ENCODE measurements around the gene CTNND2. TPM values are rescaled to one million over a fixed set of nuclear protein-coding genes. Genes with fewer than 3 reads are reported as not detected.

Gene CTNND2
- total RNA-seq, 3 donors from 2014 or later (not counting 1 experiment from before 2014, with no cell fraction given): not detected

DNA sequence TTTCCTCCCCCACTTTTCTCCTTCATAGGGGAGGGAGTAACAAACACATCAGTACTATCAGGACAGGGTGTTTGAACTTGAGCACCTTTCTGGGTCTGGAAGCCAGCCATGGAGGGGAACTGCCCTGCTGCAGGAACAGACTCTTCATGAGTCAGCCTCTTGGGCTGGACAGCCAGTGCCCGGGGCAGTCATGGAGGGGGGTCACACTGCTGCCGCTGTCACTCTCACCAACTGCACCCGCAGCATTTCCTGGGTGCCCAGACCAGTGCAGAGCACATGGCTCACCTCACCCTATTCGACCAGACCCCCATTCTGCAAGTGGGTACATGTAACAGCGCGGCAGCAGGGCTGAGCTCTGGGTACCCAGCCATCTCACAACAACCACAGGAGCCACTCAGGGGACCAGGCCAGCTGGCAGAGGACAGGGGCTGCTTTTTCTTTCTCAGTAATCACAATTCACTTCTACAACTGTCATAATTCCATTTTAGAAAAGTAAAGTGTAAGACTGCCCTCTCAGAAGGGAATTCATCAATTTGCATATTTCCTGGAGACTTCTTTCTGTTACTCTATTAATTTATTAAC, 118.4 kb downstream of the CTNND2 start:
- H3K9me3 ChIP-seq (ENCODE audit: control insufficient read depth, insufficient read depth, low read length): no peaks in the 10 kb centered on the region
- Mint-ChIP-seq H3K4me1 (no peaks in the 10 kb centered on the region), H3K27ac (no peak overlapping the region), H3K9me3 (no peaks in the 10 kb centered on the region), H3K36me3 (no peaks in the 10 kb centered on the region), H3K4me3 (no peak overlapping the region), H3K27me3 (ENCODE audit: low read depth in 2 of 2) (no peaks in the 10 kb centered on the region)
- H3K27me3 ChIP-seq (ENCODE audit: control insufficient read depth, insufficient read depth, low read length): no peaks in the 10 kb centered on the region
- DNase-seq: no peak
- no peaks in the 10 kb centered on the region for H3K4me1 ChIP-seq (ENCODE audit: control insufficient read depth, insufficient read depth, low read length)
- no peak overlapping the region for H3K4me3 ChIP-seq (ENCODE audit: low read length)
- 88% methylated on average over 6 of the region's 6 CpGs for WGBS (ENCODE audit: insufficient coverage)
- intact Hi-C loops (cut with micrococcal nuclease): no loop called here
- TF ChIP-seq, protein P1, sequence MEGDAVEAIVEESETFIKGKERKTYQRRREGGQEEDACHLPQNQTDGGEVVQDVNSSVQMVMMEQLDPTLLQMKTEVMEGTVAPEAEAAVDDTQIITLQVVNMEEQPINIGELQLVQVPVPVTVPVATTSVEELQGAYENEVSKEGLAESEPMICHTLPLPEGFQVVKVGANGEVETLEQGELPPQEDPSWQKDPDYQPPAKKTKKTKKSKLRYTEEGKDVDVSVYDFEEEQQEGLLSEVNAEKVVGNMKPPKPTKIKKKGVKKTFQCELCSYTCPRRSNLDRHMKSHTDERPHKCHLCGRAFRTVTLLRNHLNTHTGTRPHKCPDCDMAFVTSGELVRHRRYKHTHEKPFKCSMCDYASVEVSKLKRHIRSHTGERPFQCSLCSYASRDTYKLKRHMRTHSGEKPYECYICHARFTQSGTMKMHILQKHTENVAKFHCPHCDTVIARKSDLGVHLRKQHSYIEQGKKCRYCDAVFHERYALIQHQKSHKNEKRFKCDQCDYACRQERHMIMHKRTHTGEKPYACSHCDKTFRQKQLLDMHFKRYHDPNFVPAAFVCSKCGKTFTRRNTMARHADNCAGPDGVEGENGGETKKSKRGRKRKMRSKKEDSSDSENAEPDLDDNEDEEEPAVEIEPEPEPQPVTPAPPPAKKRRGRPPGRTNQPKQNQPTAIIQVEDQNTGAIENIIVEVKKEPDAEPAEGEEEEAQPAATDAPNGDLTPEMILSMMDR (IDR thresholded peaks at IDR 0.05): no peak
- H3K27ac ChIP-seq (ENCODE audit: low read length): no peak overlapping the region
- no peaks in the 10 kb centered on the region for H3K36me3 ChIP-seq (ENCODE audit: control insufficient read depth, insufficient read depth, low read length)
- peak in 1 of 3 donors; percentile 37 for ATAC-seq

DNA sequence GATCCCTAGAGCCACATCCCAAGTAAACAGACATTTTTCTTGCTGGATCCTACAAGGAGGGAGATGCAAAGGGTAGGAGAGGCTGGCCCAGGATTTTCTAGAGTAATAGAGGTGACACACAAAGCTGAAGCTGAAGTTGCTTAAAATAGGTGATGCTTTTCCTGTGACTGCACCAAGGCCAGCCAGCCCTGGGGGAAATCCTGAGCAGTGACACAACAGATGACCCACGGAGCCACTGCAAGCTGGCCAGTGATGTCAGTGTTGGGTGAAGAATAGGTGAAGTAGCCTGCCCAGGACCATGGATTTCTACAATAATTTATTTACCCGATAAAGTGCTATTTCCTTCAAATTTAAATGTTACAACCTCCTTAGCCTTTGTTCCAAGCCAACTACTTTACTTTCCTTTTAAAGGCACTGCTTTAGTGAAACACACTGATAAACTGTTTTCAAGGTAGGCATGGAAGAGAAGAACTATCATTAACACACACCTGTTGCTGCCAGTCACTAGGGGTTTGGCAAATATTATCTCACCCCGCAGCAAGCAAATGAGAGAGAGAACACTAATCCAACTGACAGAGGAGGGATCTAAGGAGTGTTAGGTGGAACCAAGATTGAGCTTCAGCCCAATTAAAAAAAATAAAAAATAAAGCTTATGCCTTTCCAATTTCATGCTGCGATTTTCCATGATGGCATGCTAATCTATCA, 123.5 kb downstream of the CTNND2 start:
- Histone ChIP-seq H3K36me3 (ENCODE audit: control insufficient read depth, insufficient read depth, low read length) (no peaks in the 10 kb centered on the region), H3K4me1 (ENCODE audit: control insufficient read depth, insufficient read depth, low read length) (no peaks in the 10 kb centered on the region), H3K9me3 (ENCODE audit: control insufficient read depth, insufficient read depth, low read length) (no peaks in the 10 kb centered on the region), H3K27me3 (ENCODE audit: control insufficient read depth, insufficient read depth, low read length) (no peaks in the 10 kb centered on the region), H3K4me3 (ENCODE audit: low read length) (no peak overlapping the region), H3K27ac (ENCODE audit: low read length) (no peak overlapping the region)
- Mint-ChIP-seq H3K4me1 (no peaks in the 10 kb centered on the region), H3K27ac (no peak overlapping the region), H3K36me3 (no peaks in the 10 kb centered on the region), H3K9me3 (no peaks in the 10 kb centered on the region), H3K4me3 (no peak overlapping the region), H3K27me3 (ENCODE audit: low read depth in 2 of 2) (peaks cover 0 to 2% of the 10 kb centered on the region in 2 donors)
- no peak for ATAC-seq
- DNase-seq: no peak
- intact Hi-C loops (cut with micrococcal nuclease): no loop called here
- 85% methylated on average over 4 of the region's 4 CpGs for WGBS (ENCODE audit: insufficient coverage)
- TF ChIP-seq, protein P1 (IDR thresholded peaks at IDR 0.05): no peak

DNA sequence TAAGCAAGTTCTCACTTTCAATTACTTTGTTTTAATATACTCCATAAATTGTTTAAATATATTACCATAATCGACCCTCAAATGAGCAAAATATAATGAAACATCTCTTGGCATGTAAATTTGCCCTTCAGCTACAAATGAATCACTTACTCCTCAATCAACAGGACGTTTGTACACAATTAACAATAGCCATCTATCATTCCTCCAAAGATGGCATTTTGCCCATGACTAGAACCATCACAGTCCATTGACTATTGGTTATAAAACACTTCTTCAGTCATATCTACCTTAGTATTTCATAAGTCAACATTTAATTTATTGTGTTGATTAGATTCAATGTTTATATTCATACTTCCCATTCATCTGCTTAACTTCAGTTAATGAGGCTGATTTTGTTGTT, 127.2 kb downstream of the CTNND2 start:
- peaks cover 2% of the 10 kb centered on the region in 2 donors for H3K9me3 Mint-ChIP-seq
- TF ChIP-seq, protein P1 (IDR thresholded peaks at IDR 0.05): no peak
- Histone ChIP-seq H3K4me1 (ENCODE audit: control insufficient read depth, insufficient read depth, low read length) (no peaks in the 10 kb centered on the region), H3K4me3 (ENCODE audit: low read length) (no peak overlapping the region), H3K36me3 (ENCODE audit: control insufficient read depth, insufficient read depth, low read length) (no peaks in the 10 kb centered on the region), H3K9me3 (ENCODE audit: control insufficient read depth, insufficient read depth, low read length) (no peaks in the 10 kb centered on the region), H3K27me3 (ENCODE audit: control insufficient read depth, insufficient read depth, low read length) (no peaks in the 10 kb centered on the region), H3K27ac (ENCODE audit: low read length) (no peak overlapping the region)
- peaks cover 0 to 4% of the 10 kb centered on the region in 2 donors for H3K27me3 Mint-ChIP-seq (ENCODE audit: low read depth in 2 of 2)
- 52% methylated on average over 2 of the region's 2 CpGs for WGBS (ENCODE audit: insufficient coverage)
- no peak overlapping the region for H3K4me3 Mint-ChIP-seq
- no peak for ATAC-seq
- intact Hi-C loops (cut with micrococcal nuclease): no loop called here
- no peaks in the 10 kb centered on the region for H3K4me1 Mint-ChIP-seq
- no peak overlapping the region for H3K27ac Mint-ChIP-seq
- no peak for DNase-seq
- no peaks in the 10 kb centered on the region for H3K36me3 Mint-ChIP-seq
